Pancreas (tissue), 10 donors: Measurements from ENCODE around the gene C6orf47. TPM values are rescaled to one million over a fixed set of nuclear protein-coding genes. Genes with fewer than 3 reads are reported as not detected.
A peak's percentile ranks its signal among the peaks of the same experiment; 100 is the strongest.

Source experiments
- ATAC-seq, 4 donors: fragments of 200-7000 bp; cut with Tn5 transposase; one replicate each; pipeline versions ENCODE4 v1.8.0 to v1.9.1; 2020; ENCODE audit warnings: mild to moderate bottlenecking in 4 of 4, moderate library complexity in 4 of 4
- DNase-seq, 6 donors: peaks; one replicate each; pipeline ENCODE4 v3.0.0-alpha.2; 2020
- FAIRE-seq: peaks from 2 replicates; lab custom pipeline; 2012; peaks lifted over from hg19 to GRCh38; lab: Jason Lieb, UNC
- H3K27ac ChIP-seq, 4 donors: fragments of 200-600 bp; sonication (generic); 1 replicate in 3 of 4; 2 replicates in 1 of 4; pipeline versions ENCODE4 v1.5.0 to v1.8.0; 2020
- H3K27me3 ChIP-seq, 4 donors: fragments of 200-600 bp; one replicate each; pipeline ENCODE4 v1.8.0; 2021
- H3K36me3 ChIP-seq, 3 donors: fragments of 200-600 bp; sonication (generic) in 1 of 3; one replicate each; pipeline versions ENCODE4 v1.5.0 to v1.8.0; 2020 to 2021
- H3K4me1 ChIP-seq, 3 donors: fragments of 200-600 bp; one replicate each; pipeline ENCODE4 v1.8.0; 2021
- H3K4me3 ChIP-seq, 4 donors: fragments of 200-600 bp; sonication (generic) in 2 of 4; one replicate each; pipeline versions ENCODE4 v1.5.0 to v1.8.0; 2020 to 2021
- H3K9me3 ChIP-seq, 4 donors: fragments of 200-600 bp; one replicate each; pipeline ENCODE4 v1.8.0; 2021
- WGBS, 2 donors: extraction: QIAGEN DNeasy Blood & Tissue Kit; methylation state at CpG; one replicate each; pipeline ENCODE4 v1.1.7; 2013; 5-methylcytosine and 5-hydroxymethylcytosine counted together
- intact Hi-C, 3 donors: fragments of 100-400 bp; cut with DNase I; formaldehyde crosslinking; loops; one replicate each; pipeline versions ENCODE4 v1.11.1 to v1.14.2; 2022
- polyA plus RNA-seq, 2 donors: library from polyadenylated mRNA; stranded (reverse); fragments of 200-250 nt; gene quantifications; one replicate each; pipeline ENCODE4 v1.2.3, GENCODE V29; 2013
- total RNA-seq, 6 donors: library from RNA; stranded (reverse); fragmentation: NEBNext Ultra II Directional in 4 of 6; extraction: Animal tissue kit (Norgen Biotek cat#: 25700) in 4 of 6; gene quantifications; one replicate each; pipeline versions ENCODE4 v1.2.1 to v1.2.4, GENCODE V29; 2021 to 2023
- TF ChIP-seq, protein P1 (sequence below), 4 donors: fragments of 200-600 bp; sonication (generic) in 3 of 4; IDR thresholded peaks; one replicate each; pipeline versions ENCODE4 v1.5.0 to v1.8.0; 2021; ENCODE audit warnings: antibody characterized with exemption in 4 of 4
- donor health status: healthy with polysubstance abuse.
- donor health status: DM: no; HTN: no; CAD: no; lungs with moderate emphysema.
- donor health status: DM: no; HTN: no; CAD: no.
- donor health status: control.
- donor health status: control.
- donor health status: Bipolar disorder and iron deficiency.
- donor health status: DM: yes; HTN: yes; CAD: no.
- donor health status: DM: no; HTN: no; CAD: no.
- donor health status: DM: no; HTN: no; CAD: no.
- donor health status: DM: yes; HTN: yes; CAD: no.

The C6orf47 gene
- total and polyA plus RNA-seq, 8 donors: 6.9 to 12.0 (median 9.5) TPM

DNA sequence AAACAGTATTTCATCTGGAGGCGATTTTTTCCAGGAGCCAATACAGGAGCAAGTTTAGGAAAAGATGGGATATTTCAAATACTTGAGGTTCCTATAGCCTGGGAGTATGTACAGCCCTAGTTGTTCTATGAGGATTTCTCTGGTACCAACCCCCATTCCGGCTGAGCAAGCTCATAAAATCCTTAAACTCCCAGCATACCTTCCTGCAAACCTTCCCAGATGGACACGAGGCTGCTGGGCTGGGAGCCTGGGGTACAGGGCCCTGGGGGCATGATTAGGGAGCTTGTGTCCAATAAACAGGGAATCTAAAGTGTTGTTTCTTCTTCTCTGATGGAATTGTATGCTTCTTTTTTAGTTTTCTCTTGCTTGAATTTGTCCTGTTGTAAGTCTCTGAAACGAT lies 38.6 kb downstream of the C6orf47 start:
- intact Hi-C loops: no loop called here
- Histone ChIP-seq H3K4me3 (peak overlapping the region in 3 of 4 donors; percentile 58 to 88 (median 78)), H3K27ac (peak overlapping the region in 2 of 4 donors; percentile 91 to 92), H3K27me3 (no peaks in the 10 kb centered on the region), H3K4me1 (peaks cover 4 to 8% (median 4%) of the 10 kb centered on the region in 3 donors), H3K36me3 (peaks cover 15 to 30% (median 30%) of the 10 kb centered on the region in 3 donors), H3K9me3 (no peaks in the 10 kb centered on the region)
- ATAC-seq (no peak), FAIRE-seq (no peak), DNase-seq (no peak)
- TF ChIP-seq, protein P1, sequence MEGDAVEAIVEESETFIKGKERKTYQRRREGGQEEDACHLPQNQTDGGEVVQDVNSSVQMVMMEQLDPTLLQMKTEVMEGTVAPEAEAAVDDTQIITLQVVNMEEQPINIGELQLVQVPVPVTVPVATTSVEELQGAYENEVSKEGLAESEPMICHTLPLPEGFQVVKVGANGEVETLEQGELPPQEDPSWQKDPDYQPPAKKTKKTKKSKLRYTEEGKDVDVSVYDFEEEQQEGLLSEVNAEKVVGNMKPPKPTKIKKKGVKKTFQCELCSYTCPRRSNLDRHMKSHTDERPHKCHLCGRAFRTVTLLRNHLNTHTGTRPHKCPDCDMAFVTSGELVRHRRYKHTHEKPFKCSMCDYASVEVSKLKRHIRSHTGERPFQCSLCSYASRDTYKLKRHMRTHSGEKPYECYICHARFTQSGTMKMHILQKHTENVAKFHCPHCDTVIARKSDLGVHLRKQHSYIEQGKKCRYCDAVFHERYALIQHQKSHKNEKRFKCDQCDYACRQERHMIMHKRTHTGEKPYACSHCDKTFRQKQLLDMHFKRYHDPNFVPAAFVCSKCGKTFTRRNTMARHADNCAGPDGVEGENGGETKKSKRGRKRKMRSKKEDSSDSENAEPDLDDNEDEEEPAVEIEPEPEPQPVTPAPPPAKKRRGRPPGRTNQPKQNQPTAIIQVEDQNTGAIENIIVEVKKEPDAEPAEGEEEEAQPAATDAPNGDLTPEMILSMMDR (IDR thresholded peaks at IDR 0.05): no peak
- WGBS, 2 donors: 15 to 18% methylated on average over 4 of the region's 4 CpGs

DNA sequence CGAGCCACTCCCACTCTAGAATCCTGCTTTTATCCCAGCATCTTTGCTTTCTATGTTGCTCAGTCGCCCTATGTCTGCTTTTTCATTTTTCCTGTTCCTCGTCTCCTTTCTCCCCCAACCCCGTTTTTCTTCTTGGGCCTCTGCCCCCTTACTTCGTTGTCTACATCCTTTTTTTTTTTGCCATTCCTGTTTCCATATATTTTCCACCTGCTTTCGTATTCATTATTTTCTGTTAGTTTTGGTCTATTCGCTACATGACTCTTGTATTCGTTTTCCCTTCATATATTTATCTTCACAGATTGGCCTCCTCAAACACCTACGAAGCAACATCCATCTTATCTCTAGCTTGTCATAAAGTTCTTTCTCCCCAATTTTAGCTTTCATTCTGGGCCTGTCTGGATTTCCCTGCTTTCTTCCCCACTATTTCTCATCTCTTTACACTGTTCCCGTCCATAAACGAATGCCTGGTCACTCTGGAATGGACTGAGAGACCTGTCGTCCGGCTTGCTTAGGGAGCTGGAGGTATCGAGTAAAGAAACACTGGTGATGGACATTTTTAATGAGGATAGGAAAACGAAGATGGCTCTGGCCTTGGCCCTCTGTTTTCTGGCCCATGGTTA lies 39.1 kb downstream of the C6orf47 start:
- no peak for DNase-seq
- 4 to 7% methylated on average over 15 of the region's 15 CpGs for WGBS, 2 donors
- Histone ChIP-seq H3K4me3 (peak overlapping the region; percentile 58 to 88 (median 78)), H3K27ac (peak overlapping the region; percentile 80 to 92 (median 88)), H3K36me3 (peaks cover 10 to 25% (median 24%) of the 10 kb centered on the region in 3 donors), H3K4me1 (peaks cover 4 to 8% (median 4%) of the 10 kb centered on the region in 3 donors), H3K27me3 (no peaks in the 10 kb centered on the region), H3K9me3 (no peaks in the 10 kb centered on the region)
- no peak for ATAC-seq
- intact Hi-C loops: no loop called here
- no peak for FAIRE-seq
- TF ChIP-seq, protein P1 (IDR thresholded peaks at IDR 0.05): no peak

DNA sequence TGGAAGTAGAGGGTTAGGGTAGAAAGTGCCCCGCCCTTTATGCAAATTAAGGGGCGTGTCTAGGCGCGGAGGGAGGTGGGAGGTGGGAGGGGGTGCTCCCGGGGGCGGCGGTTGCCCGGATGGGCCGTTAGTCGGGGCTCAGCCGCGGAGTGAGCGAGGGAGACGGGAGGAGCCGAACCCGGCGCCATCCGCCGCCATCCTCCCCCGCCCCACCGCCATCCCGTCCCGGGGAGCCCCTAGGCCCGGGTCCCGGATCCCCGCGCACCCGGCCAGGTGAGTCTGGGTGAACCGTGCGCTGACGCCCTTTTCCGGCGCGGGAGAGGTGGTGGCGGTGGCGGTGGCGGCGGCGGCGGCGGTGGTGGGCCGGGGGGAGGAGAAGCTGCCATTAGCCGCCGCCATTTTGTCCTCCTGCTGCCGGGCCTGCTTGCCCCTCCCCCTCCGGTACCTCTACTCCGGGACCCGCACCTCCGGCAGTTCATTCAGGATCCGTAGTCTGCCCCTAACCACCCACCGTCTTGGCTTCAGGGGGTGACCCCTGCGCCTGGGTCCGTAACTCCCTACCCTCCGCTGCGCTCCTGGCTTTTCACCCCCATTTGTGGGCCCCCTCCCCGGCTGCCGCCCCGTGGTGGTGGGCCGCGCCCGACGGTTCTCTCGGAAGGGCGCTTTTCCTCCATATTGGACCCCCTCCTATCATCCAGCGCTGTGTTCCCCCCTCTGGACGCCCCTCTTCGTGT lies 39.8 kb downstream of the C6orf47 start, which contains the start of gene PRRC2A:
Gene PRRC2A (plus strand): TSS at position 130 of the 734 bp plus-strand sequence. CDS start 2,075 bp downstream, outside the sequence.
- peak in 3 of 6 donors; percentile 94 to 97 (median 96) for DNase-seq
- H3K4me3 ChIP-seq: peak within 1 kb of the TSS; percentile 58 to 88 (median 78)
- peaks cover 4 to 8% (median 4%) of the 10 kb centered on the region in 3 donors for H3K4me1 ChIP-seq
- TF ChIP-seq, protein P1 (IDR thresholded peaks at IDR 0.05): no peak
- peak; percentile 39 to 84 (median 52) for ATAC-seq
- WGBS, 2 donors: 0% methylated on average over 30 to 60 of the region's 67 CpGs
- no peak for FAIRE-seq
- no peaks in the 10 kb centered on the region for H3K9me3 ChIP-seq
- peak within 1 kb of the TSS; percentile 80 to 92 (median 88) for H3K27ac ChIP-seq
- H3K36me3 ChIP-seq: peaks cover 10 to 18% (median 17%) of the 10 kb centered on the region in 3 donors
- no peaks in the 10 kb centered on the region for H3K27me3 ChIP-seq
- intact Hi-C loops: no loop called here

DNA sequence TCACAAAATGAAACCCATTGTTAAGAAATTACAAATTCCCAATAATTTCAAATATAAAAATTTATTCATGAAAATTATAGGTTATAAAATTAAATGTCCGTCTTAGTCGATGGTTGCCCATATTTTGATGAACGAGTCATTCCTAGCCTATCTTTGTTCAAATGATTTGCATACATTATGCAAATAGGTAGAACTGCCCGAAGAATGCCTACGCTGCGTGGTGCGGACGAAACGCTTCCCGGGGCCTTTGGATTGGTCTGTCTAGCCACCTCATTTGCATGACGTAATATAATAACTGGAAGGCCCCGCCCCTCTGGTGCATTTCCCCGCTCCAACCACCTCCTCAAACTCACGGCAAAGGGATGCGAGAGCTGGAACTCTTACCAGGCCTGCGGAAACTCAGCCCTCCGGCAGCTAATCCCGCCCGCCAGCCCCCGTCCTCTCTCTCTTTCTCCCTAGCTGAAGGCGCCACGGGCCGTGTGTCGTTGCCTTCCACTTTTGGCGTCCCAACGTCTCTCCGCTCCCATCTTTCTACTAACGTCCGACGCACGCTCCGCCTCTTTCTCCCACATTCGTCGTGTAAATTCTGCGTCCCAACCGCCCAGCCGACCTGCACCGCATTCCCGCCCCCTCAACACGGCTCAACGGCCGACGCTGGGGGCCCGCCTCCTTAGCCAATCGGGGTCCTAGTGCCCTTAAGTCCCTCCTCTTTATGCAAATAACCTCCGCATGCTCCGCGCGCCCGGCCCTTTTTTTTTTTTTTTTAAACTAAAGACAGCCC lies 40.6 kb downstream of the C6orf47 start:
- TF ChIP-seq, protein P1 (IDR thresholded peaks at IDR 0.05): no peak
- DNase-seq: peak; percentile 92 to 99 (median 98)
- FAIRE-seq: peak; percentile 93
- no peaks in the 10 kb centered on the region for H3K27me3 ChIP-seq
- WGBS, 2 donors: 0 to 1% methylated on average over 47 to 50 of the region's 50 CpGs
- intact Hi-C loops: no loop called here
- peaks cover 4 to 10% (median 10%) of the 10 kb centered on the region in 3 donors for H3K36me3 ChIP-seq
- H3K27ac ChIP-seq: peak overlapping the region; percentile 80 to 92 (median 88)
- ATAC-seq: peak; percentile 89 to 94 (median 90)
- H3K4me1 ChIP-seq: peaks cover 4 to 8% (median 4%) of the 10 kb centered on the region in 3 donors
- H3K4me3 ChIP-seq: peak overlapping the region; percentile 1 to 88 (median 47)
- H3K9me3 ChIP-seq: no peaks in the 10 kb centered on the region
